HG02759 (cell line): ENCODE measurements around the gene MRGPRG.

Experiments
- ATAC-seq: cut with Tn5 transposase; IDR thresholded peaks from one replicate; pipeline ENCODE4 v1.9.1; 2021; ENCODE audit warnings: mild to moderate bottlenecking, moderate library complexity; ENCODE audit not compliant: unreplicated experiment

MRGPRG gene

DNA sequence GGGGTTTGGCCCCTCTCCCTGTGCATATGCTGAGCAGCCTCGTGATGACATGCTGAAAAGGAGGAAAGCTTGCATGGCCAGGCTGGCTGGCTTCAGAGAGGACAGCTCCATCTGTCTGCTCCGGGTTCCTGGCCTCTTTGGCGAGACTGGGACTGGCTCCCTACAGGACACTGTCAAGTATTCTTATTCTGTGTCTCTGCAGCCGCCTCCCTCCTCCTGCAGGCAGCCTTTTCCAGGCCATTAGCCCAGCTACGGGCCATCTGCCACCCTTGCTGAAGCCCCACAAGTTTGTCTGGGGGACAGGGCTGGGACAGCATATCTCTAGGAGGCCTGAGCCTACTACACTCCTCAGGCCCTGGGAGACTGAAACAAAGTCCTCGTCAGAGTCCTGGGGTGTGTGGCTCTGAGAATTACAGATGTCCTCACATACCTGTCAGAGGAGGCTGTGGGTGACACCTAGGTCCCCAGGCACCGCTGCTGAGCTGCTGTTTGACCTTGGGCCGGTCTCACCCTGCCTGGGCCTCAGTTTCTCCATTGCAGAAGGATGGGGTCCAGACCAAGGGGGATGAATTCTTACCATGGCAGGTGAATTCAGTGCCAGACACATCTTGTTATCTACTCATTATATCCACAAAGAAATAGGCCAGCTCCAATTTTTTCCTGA is 11.0 kb downstream of the MRGPRG start:
- no peak for ATAC-seq

DNA sequence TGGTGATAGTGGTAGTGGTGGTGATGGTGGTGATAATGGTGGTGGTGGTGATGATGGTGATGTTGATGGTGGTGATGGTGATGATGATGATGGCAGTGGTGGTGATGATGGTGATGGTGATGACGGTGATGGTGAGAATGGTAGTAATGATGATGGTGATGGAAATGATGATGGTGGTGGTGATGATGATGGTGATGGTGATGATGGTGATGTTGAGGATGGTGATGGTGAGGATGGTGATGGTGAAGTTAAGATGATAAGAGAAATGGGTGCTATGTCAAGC is 11.8 kb downstream of the MRGPRG start:
- no peak for ATAC-seq

DNA sequence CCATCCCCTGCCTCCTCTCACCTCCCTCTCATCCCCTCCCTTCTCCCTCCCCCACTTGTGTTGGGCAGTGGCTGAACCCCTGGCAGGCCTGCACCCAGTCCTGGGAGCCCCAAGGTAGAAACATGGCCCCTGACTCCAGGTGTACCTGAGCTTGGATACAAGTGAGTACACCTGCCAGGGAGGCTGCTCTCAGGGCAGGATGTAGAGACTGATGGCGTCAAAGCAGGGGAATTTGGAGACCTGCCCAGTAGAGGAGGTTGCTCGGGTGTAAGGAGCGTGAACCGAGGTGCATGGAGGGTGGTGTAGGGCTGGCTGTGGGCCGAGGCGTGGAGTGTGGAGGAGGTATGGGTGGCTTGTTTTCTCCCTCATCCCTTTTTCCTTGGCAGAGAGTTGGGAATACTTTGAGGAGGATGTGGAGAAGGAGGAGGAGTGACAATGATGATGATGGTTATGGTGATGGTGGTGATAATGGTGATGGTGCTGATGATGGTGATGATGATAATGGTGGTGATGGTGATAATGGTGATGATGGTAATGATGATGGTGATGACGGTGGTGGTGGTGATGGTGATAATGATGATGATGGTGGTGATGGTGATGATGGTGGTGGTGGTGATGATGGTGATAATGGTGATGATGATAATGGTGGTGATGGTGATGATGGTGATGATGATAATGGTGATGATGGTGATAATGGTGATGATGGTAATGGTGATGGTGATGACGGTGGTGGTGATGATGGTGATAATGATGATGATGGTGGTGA is 12.3 kb downstream of the MRGPRG start:
- no peak for ATAC-seq

DNA sequence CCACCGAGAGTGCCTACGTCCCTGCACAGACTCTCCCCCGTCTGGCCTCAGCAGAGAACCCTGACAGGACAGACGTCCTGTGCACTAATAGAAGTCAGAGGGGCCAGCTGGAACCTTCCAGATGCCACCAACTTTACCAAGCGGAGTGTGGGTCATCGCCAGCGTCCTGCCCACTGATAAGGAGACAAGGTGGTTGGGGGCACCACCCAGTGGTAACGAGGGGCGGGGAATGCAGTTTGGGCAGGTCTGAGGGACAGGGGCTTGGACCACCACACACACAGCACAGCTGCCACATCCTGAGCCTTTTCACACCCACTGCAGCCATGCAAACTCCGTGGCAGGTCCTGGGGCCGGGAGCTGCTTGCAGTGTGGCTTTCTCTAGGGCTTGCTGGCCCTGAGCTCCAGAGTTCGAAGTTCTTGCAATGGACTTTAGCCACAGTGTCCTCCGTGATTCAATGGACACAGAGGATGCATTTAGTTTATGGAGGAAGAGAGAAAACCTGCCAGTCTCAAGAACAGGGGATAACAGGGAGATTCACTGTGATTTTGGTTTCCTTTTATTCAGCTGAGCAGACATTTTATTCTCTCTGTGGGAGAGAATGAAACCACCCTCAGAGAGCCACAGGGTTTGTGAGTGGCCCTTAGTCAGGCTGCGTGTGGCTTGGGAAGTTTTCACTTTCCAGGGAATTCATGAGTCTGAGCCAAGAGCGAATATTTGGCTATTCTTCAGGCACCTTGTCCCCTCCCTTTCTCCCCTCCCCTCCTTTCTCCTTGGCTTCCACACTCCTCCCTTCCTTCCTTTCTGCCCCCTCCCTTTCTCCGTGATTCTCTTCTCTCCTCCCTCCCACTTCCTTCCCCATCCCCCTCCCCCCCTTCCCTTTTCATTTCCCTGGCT is 13.1 kb downstream of the MRGPRG start:
- ATAC-seq = no peak

DNA sequence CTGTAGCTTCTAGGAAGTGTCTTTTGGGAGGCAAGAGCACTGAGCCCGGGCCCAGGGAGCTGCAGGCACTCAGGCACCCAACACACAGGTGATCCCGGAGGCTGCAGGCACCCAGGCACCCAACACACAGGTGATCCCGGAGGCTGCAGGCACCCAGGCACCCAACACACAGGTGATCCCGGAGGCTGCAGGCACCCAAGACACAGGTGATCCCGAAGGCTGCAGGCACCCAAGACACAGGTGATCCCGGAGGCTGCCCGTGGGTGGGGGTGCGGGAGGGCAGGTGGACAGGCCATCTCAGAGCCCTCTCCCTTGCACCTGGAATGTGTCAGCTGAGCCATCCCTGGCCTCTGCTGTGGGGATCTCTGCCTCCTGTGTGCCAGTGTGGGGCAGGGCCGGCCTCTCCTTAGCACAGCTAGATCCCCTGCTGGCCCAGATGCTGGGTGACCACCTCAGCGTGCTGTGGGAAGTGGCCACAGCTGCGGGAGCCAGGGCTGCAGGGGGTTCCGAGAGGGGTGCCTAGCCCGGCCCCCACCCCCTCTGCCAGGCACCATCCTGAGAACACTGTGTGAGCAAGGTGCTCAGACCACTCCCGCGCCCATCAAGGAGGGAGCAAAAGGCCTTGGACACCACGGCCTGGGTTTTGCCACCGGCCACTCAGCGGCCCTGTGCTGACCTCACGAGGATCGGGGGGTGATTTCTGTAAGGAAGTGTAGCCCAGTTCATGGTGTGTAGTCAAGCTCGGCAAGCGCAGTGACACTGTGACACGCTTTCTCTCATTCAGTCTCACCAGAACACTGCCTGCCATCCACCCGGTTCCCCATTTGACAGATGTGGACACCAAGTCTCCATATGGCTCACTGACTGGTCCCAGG is 14.2 kb downstream of the MRGPRG start:
- no peak for ATAC-seq

DNA sequence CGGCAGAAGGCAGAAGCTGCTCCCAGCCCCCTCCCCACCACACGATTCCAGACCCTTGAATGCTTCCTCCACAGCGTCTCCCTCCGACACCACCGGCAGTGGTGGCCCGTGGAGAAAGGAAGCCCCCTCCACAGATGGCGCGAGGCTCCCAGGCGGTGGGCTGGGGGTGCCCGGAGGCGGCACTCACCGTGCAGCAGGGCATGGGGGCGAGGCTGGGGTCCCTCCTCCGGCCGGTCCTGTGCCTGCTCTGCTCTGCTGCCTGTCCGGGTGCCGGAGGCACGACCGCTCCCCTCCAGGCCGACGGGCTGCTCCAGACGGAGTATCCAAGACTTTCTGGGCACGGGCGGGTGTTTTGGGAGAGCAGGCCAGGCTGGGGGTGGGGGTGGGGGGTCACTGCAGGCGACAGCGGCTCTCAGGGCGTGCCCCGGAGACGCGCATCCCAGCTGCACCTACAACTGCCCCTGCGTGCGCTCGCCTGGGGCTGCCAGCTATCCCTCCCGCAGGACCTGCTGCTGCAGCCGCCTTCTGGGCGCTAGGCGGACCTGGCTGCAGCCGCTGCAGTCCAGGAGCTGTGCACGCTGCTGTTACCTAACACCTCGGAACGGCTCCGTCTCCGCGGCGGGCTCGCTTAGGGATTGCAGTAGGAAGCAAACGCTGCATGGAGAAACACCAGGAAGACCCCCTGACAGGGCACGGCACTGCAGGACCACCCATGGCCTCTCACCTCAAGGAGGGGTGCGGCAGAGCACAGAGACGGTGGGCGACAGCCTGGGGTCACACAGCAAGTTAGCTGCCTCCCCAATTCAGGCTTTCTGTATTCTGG is 15.2 kb downstream of the MRGPRG start:
- no peak for ATAC-seq

DNA sequence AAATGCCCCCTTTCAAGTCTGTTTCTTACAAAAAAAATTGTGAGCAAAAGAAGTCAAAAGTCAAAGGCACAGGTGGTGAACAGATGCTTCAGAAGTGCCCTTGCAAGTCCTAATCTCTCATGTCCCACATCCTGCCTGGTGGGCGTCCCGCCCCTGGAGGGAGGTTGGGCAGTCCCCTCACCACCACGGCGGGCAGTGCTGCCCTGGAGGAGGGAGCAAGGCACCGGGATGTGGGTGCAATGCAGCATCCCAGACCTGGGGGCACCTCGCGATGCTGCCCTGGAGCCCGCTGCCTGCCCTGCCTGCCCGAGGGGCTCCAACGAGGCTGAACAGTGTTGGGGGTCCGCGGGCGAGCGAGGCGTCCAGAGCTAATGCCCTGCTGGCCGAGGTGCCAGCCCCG is 15.9 kb downstream of the MRGPRG start:
- no peak for ATAC-seq

DNA sequence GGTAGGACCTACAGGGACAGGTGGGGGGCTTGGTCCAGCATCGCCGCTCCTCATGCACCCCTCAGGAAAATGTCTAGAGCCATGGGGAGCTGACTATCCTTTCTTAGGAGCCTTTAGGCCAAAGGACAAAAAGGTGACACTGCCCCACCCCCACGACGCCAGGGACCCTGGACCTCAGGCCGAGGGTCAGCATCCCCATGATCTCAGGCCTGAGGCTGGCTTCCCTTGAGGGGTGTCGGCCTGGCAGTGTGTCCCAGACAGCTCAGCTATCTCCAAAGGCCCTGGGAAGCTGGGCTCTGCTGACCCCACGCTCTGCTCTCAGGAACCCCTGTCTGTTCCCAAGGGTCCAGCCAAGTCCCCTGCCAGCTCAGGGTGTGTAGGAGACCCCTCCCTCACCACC is 16.3 kb downstream of the MRGPRG start:
- ATAC-seq = no peak

DNA sequence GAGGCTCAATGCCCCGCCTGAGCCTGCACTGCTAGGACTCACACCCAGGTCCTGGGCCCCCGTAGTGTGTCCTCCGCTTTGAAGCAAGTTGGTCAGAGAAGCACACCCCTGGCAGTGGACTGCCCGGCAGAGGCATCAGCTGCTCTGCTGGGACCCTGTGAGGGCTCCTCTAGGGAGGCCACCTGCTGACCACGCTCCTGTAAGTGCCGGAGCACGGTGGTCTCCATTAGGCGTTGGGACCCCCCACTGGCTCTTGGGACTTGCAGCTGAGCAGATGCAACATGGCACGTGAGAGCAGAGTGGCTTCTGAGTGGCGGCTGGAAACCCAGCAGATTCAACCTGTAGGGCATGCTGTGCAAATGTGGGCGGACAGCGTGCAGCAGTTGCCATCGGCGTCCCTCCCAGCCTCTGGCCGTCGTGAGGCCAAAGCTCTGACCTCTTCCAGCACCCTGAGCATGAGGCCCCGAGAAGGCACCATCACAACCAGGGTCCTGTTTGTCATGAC is 16.9 kb downstream of the MRGPRG start:
- ATAC-seq = no peak

DNA sequence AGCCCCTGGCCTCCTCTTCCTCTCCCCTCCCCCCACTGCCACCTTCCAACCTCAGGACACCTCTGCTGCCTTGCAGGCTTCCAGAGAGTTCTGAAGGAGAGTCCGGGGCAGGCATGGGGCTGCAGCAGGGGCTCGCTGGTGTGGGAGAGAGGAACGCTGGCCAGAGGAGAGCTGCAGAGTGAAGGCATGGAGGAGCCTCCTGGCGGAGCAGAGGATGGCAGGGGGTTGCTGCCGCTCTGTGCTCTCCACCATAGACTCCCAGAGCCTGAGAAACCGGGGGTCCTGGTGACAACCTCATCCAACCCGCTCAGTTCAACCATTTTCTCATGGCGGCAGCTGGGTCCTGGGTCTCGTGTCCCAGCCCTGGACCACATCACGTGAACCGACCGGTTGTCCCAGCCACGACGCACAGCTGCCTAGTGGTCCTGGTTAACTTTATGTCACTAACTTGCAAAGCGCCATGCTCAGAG is 17.5 kb downstream of the MRGPRG start:
- ATAC-seq = no peak

DNA sequence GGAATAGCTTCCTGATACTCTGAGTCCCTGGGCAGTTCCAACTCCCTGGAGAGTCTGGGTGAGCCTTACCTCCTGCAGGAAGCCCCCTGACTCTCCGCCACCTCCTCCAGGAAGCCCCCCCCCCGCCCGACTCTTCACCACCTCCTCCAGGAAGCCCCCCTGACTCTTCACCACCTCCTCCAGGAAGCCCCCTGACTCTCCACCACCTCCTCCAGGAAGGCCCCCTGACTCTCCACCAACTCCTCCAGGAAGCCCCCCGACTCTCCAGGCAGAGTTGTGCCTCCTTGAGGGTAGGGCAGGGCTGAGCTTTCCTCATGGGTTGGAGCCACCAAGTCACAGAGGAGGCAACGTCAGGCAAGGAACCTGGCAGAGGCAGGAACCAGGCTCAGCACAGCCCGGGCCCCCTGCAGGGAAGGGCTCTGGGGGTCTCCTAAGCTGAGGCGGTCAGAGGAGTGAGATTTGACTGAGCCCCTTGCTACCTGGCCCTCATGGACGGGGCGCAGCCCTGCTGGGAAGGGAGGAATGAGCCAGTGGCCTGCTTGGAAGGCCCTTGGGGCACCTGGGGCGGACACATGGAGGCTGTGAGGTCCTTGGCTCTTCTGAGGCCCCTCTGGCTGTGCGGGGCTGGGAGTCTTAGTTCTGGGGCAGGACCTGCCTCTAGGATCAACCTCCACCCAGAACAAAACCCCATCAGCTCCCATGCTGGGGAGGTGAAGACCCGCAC is 18.1 kb downstream of the MRGPRG start:
- ATAC-seq = no peak

DNA sequence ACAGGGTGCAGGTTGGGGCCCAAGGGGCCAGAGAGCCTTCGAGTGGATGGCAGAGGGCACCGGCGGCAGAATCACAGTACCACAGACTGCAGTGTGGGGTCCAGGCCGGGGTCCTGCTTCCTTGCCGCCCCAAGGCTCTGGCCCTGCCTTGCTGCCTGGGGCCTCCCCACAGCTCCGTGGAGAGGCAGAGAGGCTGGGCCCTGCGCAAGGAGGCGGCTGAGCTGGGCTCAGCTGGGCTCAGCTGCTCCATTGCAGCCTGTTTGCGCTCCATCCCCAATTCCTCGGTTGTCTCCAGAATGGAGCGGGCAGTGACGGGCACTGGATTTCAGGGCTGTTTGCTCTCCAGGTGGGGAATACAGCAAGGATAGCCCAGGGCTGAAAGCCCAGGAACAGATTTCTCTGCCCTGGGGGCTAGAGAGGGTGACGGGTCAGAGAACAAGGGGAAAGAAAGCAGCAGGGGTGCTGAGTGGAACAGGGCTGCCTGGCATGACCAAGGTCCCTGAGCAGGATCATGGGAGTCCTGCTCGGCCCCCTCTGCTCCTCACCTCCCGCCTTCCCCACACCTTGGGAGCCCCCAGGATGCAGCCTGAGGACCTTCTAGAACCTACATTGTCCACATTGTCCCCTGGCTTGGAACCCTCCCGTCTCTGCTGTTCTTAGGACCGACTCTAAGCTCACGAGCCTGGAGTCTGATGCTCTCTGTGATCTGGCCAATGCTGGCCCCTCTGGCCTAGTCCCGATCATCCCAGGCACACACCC is 18.9 kb downstream of the MRGPRG start:
- no peak for ATAC-seq

DNA sequence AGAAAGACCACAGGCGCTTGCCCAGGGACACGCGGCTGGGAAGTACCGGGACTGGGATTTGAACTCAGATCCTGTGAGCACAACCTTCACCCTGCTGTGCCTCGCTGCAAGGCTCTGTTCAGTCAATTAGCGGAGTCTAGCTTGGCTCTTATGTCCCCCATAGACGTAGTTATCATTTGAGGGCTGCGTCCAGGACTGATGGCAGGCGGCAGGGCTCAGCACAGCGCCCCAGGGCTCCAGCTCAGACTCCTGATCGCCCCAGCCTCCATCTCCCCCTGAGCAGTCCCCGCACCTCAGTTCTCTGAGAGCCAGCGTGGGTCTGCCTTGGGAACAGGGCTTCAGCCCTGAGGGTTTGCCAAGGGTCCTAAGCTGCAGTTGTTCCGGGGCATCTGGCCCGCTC is 19.8 kb downstream of the MRGPRG start:
- ATAC-seq = no peak

DNA sequence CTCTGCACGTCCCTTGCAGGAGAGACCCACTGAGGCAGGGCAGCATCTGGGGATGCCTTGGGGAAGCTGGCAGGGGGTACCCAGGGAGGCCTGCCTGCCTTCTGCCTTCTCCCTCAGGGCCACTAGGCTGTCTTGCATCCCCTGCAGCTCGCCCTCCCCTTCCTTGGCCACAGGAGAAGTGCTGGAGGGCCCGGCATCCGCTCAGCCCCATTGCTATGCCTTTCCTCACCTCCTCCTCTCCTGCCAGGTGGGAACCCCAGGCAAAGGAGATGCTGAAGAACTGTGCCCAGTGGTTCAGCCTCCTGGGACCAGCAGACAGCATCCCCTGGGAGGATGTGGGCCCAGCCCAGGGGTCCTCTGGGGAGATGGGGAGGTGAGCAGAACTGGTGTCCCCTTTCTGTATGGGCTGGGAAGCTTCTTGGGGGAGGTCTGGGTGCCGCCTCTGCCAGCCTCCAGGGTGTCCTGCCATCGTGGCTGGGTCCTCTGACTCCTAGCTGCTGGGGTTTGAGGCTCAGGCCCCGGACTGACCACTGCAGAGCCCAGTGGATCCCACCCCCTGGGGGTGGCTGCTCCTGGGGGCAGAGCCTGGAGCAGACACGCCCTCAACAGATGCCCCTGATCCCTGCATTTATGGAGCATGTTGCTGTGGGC is 20.6 kb downstream of the MRGPRG start:
- no peak for ATAC-seq

DNA sequence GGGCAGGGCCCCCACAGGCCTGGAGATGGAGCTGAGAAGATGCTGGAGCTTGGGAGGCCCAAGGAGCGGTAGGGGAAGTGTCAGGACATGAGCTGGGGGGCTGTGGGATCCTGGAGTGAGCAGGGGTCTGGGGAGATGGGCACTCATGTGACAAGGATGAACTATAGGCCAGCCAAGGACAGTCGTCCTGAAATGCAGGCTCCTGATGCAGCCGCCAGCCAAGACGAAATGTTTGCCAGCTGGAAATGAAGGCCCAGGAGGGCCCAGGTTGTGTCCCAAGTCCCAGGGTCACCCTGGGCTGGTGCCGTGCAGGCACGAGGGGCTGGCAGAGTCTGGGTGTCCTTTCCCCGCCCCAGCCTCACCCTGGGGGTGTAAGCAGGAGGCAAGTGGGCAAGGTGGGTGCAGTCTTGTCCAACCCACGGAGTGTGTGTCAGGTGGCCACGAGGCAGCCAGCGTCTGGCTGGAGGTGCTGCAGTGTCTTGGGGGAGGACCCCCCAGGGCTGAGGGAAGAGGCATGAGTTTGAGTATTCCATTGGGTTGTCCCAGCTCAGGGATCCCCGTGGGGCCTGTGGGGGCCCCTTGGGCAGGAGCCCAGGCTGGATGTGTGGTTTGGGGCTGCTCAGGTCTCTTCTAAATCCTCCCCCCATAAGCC is 21.4 kb downstream of the MRGPRG start:
- ATAC-seq = no peak

DNA sequence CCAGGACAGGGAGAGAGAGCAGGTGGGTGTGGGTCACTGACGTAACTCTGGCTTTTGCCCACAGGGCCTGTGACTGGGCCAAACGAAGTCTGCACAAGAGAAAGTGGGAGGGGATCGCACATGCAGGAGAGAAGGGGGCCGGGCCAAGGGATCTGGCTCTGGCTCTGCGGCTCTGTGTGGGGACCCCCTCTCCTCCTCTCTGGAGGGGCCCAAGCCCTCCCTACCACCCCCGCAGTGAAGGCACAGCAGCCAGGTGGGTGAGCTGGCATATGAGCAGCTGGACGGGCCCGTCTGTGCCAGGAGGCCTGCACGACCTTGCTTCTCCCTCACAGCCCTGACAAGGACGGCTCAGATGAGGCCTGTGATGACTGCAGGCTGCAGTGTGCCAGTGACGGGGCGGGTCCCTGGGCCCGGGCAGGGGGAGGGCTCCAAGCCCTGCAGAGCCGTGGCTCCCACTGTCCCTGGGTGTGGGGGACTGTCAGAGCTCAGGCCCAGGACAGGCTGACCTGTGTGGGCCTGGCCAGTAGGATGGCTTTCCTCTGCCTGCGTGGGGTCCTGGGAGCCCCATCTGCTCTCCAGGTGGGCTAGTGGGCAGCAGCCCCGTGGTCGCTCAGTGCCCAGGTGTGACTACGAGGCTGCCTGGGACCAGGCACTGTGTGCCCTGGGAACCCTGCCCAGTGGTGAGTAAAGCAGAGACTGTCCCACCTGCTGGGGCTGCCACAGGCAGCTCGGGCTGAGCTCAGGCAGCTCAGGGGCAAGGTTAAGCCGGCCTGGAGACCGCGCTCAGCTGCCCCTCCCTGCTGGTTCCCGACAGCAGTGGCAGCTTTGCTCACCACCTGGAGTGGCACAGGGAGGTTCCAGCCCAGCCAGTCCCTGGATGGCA is 22.2 kb downstream of the MRGPRG start:
- ATAC-seq = no peak
